AG09309 (cell line): ENCODE data around the gene ICAM3.
"Not testable (repeated sequence)": the region's sequence is repeated elsewhere in the genome, so short reads cannot be mapped to it uniquely, and the experiment has no call there.

Experiments used
- DNase-seq: peaks from one replicate; pipeline ENCODE4 v3.0.0-alpha.2; 2010; ENCODE audit warnings: low read depth
- H3K4me3 ChIP-seq: 2 replicates; pipeline ENCODE4 v1.5.1; 2011; ENCODE audit warnings: mild to moderate bottlenecking, low read depth, low read length, moderate library complexity; ENCODE audit not compliant: control insufficient read depth
- CTCF ChIP-seq: IDR thresholded peaks from 2 replicates; pipeline ENCODE4 v1.5.1; 2011; ENCODE audit warnings: mild to moderate bottlenecking, low read depth, low read length, inconsistent platforms; ENCODE audit not compliant: insufficient read depth, control insufficient read depth; ENCODE audit errors: missing control alignments

ICAM3 gene

DNA sequence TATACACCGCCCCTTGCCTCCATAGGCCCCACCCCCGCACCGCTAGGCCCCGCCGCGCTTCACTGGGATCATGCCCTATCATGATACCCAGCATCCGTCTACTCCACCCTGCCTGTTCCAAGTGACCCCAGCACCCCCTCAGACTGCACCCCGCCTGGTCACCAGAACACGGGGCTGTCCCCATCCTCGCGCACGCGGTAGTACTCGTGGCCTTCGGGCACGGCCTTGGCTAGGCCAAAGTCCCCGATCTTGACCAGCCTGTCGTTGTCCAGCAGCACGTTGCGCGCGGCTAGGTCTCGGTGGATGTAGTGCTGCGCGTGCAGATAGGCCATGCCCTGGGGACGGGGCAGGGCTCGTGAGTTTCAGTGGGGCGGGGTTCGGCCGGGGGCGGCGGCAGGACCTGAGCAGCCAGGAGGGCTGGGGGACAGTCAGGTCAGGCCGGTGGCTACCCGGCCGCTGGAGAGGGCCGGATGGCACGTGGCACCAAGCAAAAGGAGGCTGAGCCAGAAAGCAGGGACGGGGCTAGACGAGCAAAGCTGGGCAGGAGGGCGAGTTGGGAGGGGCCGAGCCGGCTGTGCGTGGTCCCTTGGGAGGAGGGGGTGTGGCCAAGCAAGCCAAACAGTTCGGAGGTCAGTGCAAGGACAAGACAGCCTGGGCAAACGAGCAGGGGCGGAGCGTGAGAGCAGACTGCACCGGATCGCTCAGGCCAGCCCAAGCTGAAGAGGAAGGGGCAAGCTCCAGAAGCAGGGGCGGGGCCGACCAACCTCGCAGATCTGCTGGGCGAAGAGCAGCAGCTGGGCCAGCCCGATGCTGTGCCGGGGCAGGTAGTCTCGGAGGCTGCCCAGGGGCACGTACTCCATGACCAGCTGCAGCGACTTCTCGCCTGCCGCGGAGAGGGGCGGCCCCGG lies 13.6 kb upstream of the ICAM3 start:
- H3K4me3 ChIP-seq, result no peak overlapping the region
- TF ChIP-seq CTCF, result no peak
- no peak for DNase-seq

- no peak overlapping the region for H3K4me3 ChIP-seq
- TF ChIP-seq CTCF, result no peak
- no peak for DNase-seq
These were observed 7.1 kb upstream of the ICAM3 start for GRCh38 chr19:10346509-10346908.

- TF ChIP-seq CTCF, result no peak
These were observed 5.4 kb upstream of the ICAM3 start for GRCh38 chr19:10344780-10345179.

DNA sequence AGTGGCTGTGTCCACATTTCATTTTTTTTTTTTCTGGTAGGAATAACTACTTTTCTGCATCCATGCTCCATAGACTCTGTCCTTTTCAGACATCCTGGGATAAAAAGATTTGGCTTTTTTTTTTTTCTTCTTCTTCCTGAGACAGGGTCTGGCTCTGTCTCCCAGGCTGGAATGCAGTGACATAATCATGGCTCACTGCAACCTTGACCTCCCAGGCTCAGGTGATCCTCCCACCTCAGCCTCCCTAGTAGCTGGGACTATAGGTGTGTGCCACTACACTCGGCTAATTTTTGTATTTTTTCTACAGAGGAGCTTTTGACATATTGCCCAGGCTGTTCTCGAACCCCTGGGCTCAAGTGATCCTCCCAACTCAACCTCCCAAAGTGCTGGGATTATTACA lies 4.1 kb upstream of the ICAM3 start:
- TF ChIP-seq CTCF, result no peak
- H3K4me3 ChIP-seq, result no peak overlapping the region
- DNase-seq, result no peak

More at GRCh38 chr19:10344780-10345179, 5.4 kb upstream of the ICAM3 start:
- H3K4me3 ChIP-seq, result no peak overlapping the region
- peak; percentile 44 for DNase-seq

DNA sequence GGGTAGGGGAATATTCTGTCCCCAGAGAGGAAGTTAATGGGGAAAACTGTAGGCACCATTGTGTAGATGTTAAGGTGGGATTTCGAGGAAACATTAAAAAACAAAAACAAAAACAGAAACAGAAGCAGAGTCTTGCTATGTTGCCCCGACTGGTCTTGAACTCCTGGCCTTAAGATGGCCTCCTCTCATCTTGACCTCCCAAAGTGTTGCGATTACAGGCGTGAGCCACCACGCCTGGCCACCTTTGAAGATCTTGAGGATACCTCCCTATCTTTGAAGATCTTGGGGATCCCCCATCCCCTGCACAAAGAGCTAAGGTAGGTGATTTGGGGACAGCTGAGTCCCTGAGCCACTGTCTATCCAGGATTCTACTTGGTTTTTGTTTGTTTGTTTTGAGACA lies 553 bp upstream of the ICAM3 start:
- DNase-seq, result no peak
- no peak for TF ChIP-seq CTCF
- H3K4me3 ChIP-seq, result no peak overlapping the region

DNA sequence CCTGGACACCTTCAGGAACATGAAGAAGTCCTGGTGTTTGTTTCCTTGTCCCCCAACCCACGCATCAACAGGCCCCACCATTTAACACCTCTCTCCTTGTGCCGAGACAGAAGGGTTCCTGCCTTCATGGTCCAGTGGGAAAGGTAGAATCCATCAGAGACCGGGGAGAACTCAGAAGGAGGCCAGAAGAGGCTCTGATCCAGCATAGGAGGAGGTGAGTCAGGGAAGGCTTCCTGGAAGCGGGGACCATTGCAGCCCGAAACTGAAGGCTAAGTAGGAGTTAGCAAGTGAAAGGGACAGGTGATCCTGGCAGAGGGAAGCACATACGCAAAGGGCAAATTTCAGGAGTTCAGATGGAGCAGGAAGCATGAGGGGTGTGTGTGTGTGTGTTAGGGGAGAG lies 484 bp downstream of the ICAM3 start:
- no peak for DNase-seq
- no peak for TF ChIP-seq CTCF
- no peak overlapping the region for H3K4me3 ChIP-seq

DNA sequence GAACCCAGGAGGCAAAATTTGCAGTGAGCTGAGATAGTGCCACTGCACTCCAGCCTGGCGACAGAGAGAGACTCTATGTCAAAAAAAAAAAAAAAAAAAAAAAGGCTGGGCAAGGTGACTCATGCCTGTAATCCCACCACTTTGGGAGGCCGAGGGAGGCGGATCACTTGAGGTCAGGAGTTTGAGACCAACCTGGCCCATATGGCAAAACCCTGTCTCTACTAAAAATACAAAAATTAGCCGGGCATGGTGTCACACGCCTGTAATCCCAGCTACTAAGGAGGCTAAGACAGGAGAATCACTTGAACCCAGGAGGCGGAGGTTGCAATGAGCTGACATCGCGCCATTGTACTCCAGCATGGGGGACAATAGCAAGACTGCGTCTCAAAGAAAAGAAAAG lies 2.7 kb downstream of the ICAM3 start:
- not testable (repeated sequence) for H3K4me3 ChIP-seq

More for the DNA sequence above, 2.7 kb downstream of the ICAM3 start:
- DNase-seq, result not testable (repeated sequence)
